HepG2 (cell line): ENCODE results near the gene EPM2A. TPM values are rescaled to one million over a fixed set of nuclear protein-coding genes. Genes with fewer than 3 reads are reported as not detected.

Source experiments
- AHR ChIP-seq: IDR thresholded peaks from 2 replicates; pipeline ENCODE4 v1.6.1; 2018; ENCODE audit warnings: missing genetic modification reagents, missing compliant biosample characterization
- CERS6 ChIP-seq: sonication (generic); formaldehyde crosslinking; IDR thresholded peaks from 2 replicates; pipeline ENCODE4 v1.5.0; 2020; ENCODE audit warnings: missing genetic modification reagents
- ETV5 ChIP-seq: IDR thresholded peaks from 2 replicates; pipeline ENCODE4 v1.6.1; 2018; ENCODE audit warnings: missing biosample characterization, missing genetic modification reagents, inconsistent platforms, borderline replicate concordance
- KAT2B ChIP-seq: fragments of 150-350 bp; IDR thresholded peaks from 2 replicates; pipeline ENCODE4 v1.6.1; 2014; ENCODE audit warnings: low read depth, low read length, borderline replicate concordance
- MTA3 ChIP-seq: sonication (generic); formaldehyde crosslinking; IDR thresholded peaks from 2 replicates; pipeline ENCODE4 v1.4.0; 2020; ENCODE audit warnings: missing genetic modification reagents
- POLR2AphosphoS5 ChIP-seq: IDR thresholded peaks from 2 replicates; pipeline ENCODE4 v1.6.1; 2012; ENCODE audit warnings: low read depth, low read length
- RELA ChIP-seq: sonication (generic); formaldehyde crosslinking; IDR thresholded peaks from 2 replicates; pipeline ENCODE4 v1.4.0; 2020; ENCODE audit warnings: missing genetic modification reagents
- SIN3B ChIP-seq: fragments of 150-350 bp; IDR thresholded peaks from 2 replicates; pipeline ENCODE4 v1.6.1; 2014; ENCODE audit warnings: low read length
- SMAD1 ChIP-seq: sonication (generic); formaldehyde crosslinking; IDR thresholded peaks from 2 replicates; pipeline ENCODE4 v1.4.0; 2020; ENCODE audit warnings: missing genetic modification reagents, low read depth, mild to moderate bottlenecking, borderline replicate concordance
- TRIM24 ChIP-seq: sonication (generic); formaldehyde crosslinking; IDR thresholded peaks from 2 replicates; pipeline ENCODE4 v1.8.0; 2022; ENCODE audit warnings: mild to moderate bottlenecking, missing genetic modification reagents
- ZBTB20 ChIP-seq: sonication (generic); formaldehyde crosslinking; IDR thresholded peaks from 2 replicates; pipeline ENCODE4 v1.8.1; 2023; ENCODE audit warnings: missing genetic modification reagents, low read depth, mild to moderate bottlenecking, borderline replicate concordance
- ZNF180 ChIP-seq: sonication (generic); formaldehyde crosslinking; IDR thresholded peaks from 2 replicates; pipeline ENCODE4 v1.4.0; 2020; ENCODE audit warnings: low read depth, missing genetic modification reagents, borderline replicate concordance
- ZNF207 ChIP-seq: fragments of 450-650 bp; IDR thresholded peaks from 2 replicates; pipeline ENCODE4 v1.6.1; 2016; ENCODE audit warnings: antibody characterized with exemption, borderline replicate concordance
- ZNF274 ChIP-seq: sonication (generic); formaldehyde crosslinking; IDR thresholded peaks from 2 replicates; pipeline ENCODE4 v1.5.1; 2020; ENCODE audit warnings: mild to moderate bottlenecking, missing genetic modification reagents
- ZNF557 ChIP-seq: sonication (generic); formaldehyde crosslinking; IDR thresholded peaks from 2 replicates; pipeline ENCODE4 v1.4.0; 2020; ENCODE audit warnings: missing genetic modification reagents
- ZNF570 ChIP-seq: sonication (generic); formaldehyde crosslinking; IDR thresholded peaks from 2 replicates; pipeline ENCODE4 v1.4.0; 2020; ENCODE audit warnings: mild to moderate bottlenecking, missing genetic modification reagents, borderline replicate concordance
- ZNF607 ChIP-seq: sonication (generic); formaldehyde crosslinking; IDR thresholded peaks from 2 replicates; pipeline ENCODE4 v1.5.1; 2020; ENCODE audit warnings: missing genetic modification reagents, mild to moderate bottlenecking, borderline replicate concordance
- ZNF724P ChIP-seq: sonication (generic); formaldehyde crosslinking; IDR thresholded peaks from 2 replicates; pipeline ENCODE4 v1.8.0; 2022; ENCODE audit warnings: missing genetic modification reagents, borderline replicate concordance
- ZNF749 ChIP-seq: sonication (generic); formaldehyde crosslinking; IDR thresholded peaks from 2 replicates; pipeline ENCODE4 v1.8.0; 2022; ENCODE audit warnings: mild to moderate bottlenecking, missing genetic modification reagents, moderate library complexity, borderline replicate concordance
- polyA plus RNA-seq, 8 experiments: library from polyadenylated mRNA; depleted of rRNA in 3 of 8; stranded (reverse) in 7 of 8; unstranded in 1 of 8; fragments of >200 nt; fragmentation: Illumina TruSeq in 4 of 8; extraction: Trizol in 4 of 8; gene quantifications; 2 replicates each; pipeline versions ENCODE4 v1.2.1 to v1.2.3, GENCODE V29; 2011 to 2016; ENCODE audit warnings: low read depth in 4 of 8, missing spikeins in 1 of 8, mixed read lengths in 1 of 8; ENCODE audit not compliant: insufficient read depth in 1 of 8
- total RNA-seq, 5 experiments: library from RNA; depleted of rRNA; stranded (reverse); fragments of >200 nt; fragmentation: Illumina TruSeq; extraction: Trizol; gene quantifications; 2 replicates each; pipeline ENCODE4 v1.2.3, GENCODE V29; 2016; ENCODE audit warnings: low read depth in 1 of 5
- TF ChIP-seq, protein P1 (sequence below): sonication (generic); formaldehyde crosslinking; IDR thresholded peaks from 2 replicates; pipeline ENCODE4 v1.8.0; 2022; ENCODE audit warnings: mild to moderate bottlenecking, missing genetic modification reagents
- TF ChIP-seq, protein P2 (sequence below): sonication (generic); formaldehyde crosslinking; IDR thresholded peaks from 2 replicates; pipeline ENCODE4 v1.9.0; 2022; ENCODE audit warnings: missing genetic modification reagents, mild to moderate bottlenecking, borderline replicate concordance
- TF ChIP-seq, protein P3 (sequence below): sonication (generic); formaldehyde crosslinking; IDR thresholded peaks from 2 replicates; pipeline ENCODE4 v1.4.0; 2020; ENCODE audit warnings: missing genetic modification reagents

The EPM2A gene
- total and polyA plus RNA-seq, 2 of the 13 experiments (the other 11 are each of a cell fraction or from before 2014, with no cell fraction given): 4.6 to 9.2 TPM

DNA sequence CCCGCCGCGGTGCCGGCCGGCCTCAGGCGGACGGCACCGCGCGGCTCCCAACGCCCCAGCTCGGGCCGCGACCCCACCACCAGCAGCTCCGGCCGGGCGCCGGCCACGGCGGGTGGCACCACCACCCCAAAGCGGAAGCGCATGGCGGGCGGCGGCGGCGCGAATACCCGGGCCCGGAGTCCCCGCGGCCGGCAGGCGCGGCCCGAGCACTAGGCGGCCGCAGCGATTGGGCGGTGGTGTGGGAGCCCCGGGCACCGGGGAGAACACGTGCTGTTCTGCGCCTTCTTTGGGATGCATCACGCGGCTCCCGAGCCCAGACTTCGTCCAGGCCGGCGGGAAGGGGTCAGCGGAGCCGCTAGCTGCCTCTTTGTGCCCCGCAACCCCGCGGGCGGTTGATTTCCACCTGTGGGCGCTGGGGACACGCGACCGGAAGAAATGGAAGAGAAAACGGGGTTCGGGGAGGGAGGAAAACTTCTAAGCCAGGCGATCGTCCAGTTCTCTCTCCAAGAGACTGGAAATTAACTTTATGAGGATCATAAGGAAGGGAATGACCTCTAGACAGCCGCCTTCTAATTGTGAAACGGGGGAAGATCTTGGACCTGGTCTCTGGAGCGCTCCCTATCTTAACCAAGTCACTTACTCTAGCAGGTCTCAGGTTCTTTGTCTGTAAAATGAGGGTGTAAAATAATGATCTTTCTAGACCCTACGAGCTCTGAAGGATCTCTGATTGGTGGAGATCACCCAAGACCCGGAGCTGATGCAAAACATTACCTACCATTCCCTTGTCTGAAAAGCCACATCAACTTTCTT, at the start of gene EPM2A (continued):
- peak; percentile 93; the same call in 1 of the 2 replicates for TF ChIP-seq ZNF180 (CRISPR knock-in tag)
- TF ChIP-seq, protein P1, sequence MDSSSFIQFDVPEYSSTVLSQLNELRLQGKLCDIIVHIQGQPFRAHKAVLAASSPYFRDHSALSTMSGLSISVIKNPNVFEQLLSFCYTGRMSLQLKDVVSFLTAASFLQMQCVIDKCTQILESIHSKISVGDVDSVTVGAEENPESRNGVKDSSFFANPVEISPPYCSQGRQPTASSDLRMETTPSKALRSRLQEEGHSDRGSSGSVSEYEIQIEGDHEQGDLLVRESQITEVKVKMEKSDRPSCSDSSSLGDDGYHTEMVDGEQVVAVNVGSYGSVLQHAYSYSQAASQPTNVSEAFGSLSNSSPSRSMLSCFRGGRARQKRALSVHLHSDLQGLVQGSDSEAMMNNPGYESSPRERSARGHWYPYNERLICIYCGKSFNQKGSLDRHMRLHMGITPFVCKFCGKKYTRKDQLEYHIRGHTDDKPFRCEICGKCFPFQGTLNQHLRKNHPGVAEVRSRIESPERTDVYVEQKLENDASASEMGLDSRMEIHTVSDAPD (CRISPR knock-in tag): 0 out of 2 replicates have a peak, but pooled peaks have one; percentile 61
- 0 out of 2 replicates have a peak, but pooled peaks have one; percentile 17 for TF ChIP-seq MTA3 (CRISPR knock-in tag)
- TF ChIP-seq POLR2AphosphoS5: peak; percentile 61
- peak; percentile 95; the same call in 1 of the 2 replicates for TF ChIP-seq CERS6 (CRISPR knock-in tag)
- no peak for TF ChIP-seq KAT2B
- TF ChIP-seq, protein P2, sequence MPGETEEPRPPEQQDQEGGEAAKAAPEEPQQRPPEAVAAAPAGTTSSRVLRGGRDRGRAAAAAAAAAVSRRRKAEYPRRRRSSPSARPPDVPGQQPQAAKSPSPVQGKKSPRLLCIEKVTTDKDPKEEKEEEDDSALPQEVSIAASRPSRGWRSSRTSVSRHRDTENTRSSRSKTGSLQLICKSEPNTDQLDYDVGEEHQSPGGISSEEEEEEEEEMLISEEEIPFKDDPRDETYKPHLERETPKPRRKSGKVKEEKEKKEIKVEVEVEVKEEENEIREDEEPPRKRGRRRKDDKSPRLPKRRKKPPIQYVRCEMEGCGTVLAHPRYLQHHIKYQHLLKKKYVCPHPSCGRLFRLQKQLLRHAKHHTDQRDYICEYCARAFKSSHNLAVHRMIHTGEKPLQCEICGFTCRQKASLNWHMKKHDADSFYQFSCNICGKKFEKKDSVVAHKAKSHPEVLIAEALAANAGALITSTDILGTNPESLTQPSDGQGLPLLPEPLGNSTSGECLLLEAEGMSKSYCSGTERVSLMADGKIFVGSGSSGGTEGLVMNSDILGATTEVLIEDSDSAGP (CRISPR knock-in tag): no peak; the same call in none of the 2 replicates
- peak; percentile 98 for TF ChIP-seq ZNF557 (CRISPR knock-in tag)
- peak; percentile 95; the same call in 1 of the 2 replicates for TF ChIP-seq ZNF570 (CRISPR knock-in tag)
- no peak for TF ChIP-seq TRIM24 (CRISPR knock-in tag)
- no peak for TF ChIP-seq SIN3B
- peak; percentile 95; the same call in 1 of the 2 replicates for TF ChIP-seq AHR
- TF ChIP-seq ZNF749 (CRISPR knock-in tag): peak; percentile 90
- TF ChIP-seq ETV5: peak; percentile 46
- TF ChIP-seq ZNF207: no peak
- TF ChIP-seq ZBTB20 (CRISPR knock-in tag): peak; percentile 75; the same call in 1 of the 2 replicates
- TF ChIP-seq ZNF274 (CRISPR knock-in tag): peak; percentile 97
- no peak for TF ChIP-seq RELA (CRISPR knock-in tag)
- TF ChIP-seq ZNF724P (CRISPR knock-in tag): peak; percentile 97
- TF ChIP-seq, protein P3, sequence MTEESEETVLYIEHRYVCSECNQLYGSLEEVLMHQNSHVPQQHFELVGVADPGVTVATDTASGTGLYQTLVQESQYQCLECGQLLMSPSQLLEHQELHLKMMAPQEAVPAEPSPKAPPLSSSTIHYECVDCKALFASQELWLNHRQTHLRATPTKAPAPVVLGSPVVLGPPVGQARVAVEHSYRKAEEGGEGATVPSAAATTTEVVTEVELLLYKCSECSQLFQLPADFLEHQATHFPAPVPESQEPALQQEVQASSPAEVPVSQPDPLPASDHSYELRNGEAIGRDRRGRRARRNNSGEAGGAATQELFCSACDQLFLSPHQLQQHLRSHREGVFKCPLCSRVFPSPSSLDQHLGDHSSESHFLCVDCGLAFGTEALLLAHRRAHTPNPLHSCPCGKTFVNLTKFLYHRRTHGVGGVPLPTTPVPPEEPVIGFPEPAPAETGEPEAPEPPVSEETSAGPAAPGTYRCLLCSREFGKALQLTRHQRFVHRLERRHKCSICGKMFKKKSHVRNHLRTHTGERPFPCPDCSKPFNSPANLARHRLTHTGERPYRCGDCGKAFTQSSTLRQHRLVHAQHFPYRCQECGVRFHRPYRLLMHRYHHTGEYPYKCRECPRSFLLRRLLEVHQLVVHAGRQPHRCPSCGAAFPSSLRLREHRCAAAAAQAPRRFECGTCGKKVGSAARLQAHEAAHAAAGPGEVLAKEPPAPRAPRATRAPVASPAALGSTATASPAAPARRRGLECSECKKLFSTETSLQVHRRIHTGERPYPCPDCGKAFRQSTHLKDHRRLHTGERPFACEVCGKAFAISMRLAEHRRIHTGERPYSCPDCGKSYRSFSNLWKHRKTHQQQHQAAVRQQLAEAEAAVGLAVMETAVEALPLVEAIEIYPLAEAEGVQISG: peak; percentile 80
- TF ChIP-seq ZNF607 (CRISPR knock-in tag): peak; percentile 99
- TF ChIP-seq SMAD1 (CRISPR knock-in tag): no peak; the same call in 1 of the 2 replicates
